T-cell (primary cell): Measurements from ENCODE around the gene PLXNB3. TPM values are rescaled to one million over a fixed set of nuclear protein-coding genes. Genes with fewer than 3 reads are reported as not detected.
A peak's percentile ranks its signal among the peaks of the same experiment; 100 is the strongest.

ENCODE experiments used
- ATAC-seq, 4 experiments: fragments of 200-7000 bp in 3 of 4; fragments of 150-1000 bp in 1 of 4; cut with Tn5 transposase; replicated peaks in 1 of 4; 1 replicate in 3 of 4; 2 replicates in 1 of 4; pipeline ENCODE4 v1.10.0; 2021; ENCODE audit warnings: moderate library complexity in 3 of 4, mild to moderate bottlenecking in 2 of 4, moderate number of reproducible peaks in 1 of 4
- CTCF ChIA-PET, 2 donors: fragments of 300-600 bp; sonication (Branson Sonifier 250); formaldehyde crosslinking; loops; one replicate each; lab custom pipeline; 2022; ENCODE audit warnings: antibody characterized with exemption in 2 of 2; lab: Charles Lee
- POLR2A ChIA-PET, 2 donors: fragments of 300-600 bp; sonication (Branson Sonifier 250); formaldehyde crosslinking; loops; one replicate each; lab custom pipeline; 2022; ENCODE audit warnings: antibody characterized with exemption in 2 of 2; lab: Charles Lee
- DNase-seq, 35 experiments: peaks; one replicate each; pipeline versions ENCODE4 v3.0.0 to v3.0.0-alpha.2; 2013 to 2023
- H3K27ac ChIP-seq: one replicate; pipeline ENCODE4 v1.5.1; 2013; ENCODE audit warnings: low read length
- H3K27me3 ChIP-seq, 2 experiments: replicated peaks in 1 of 2; 1 replicate in 1 of 2; 2 replicates in 1 of 2; pipeline versions ENCODE4 v1.6.1 to v1.7.0; 2013; ENCODE audit warnings: low read length in 1 of 2, mixed read lengths in 1 of 2; ENCODE audit not compliant: control insufficient read depth in 2 of 2, insufficient read depth in 2 of 2; ENCODE audit errors: extremely low read depth in 1 of 2
- H3K36me3 ChIP-seq, 2 donors: 1 replicate in 1 of 2; 2 replicates in 1 of 2; pipeline versions ENCODE4 v1.6.1 to v1.7.0; 2013; ENCODE audit warnings: low read length in 1 of 2; ENCODE audit not compliant: control insufficient read depth in 2 of 2, insufficient read depth in 1 of 2; ENCODE audit errors: extremely low read depth in 1 of 2
- H3K4me1 ChIP-seq, 2 experiments: 1 replicate in 1 of 2; 2 replicates in 1 of 2; pipeline versions ENCODE4 v1.6.1 to v1.7.0; 2013; ENCODE audit warnings: low read length in 2 of 2, mixed read lengths in 1 of 2; ENCODE audit not compliant: insufficient read depth in 2 of 2, control insufficient read depth in 1 of 2; ENCODE audit errors: extremely low read depth in 1 of 2
- H3K4me3 ChIP-seq, 2 donors: 1 replicate in 1 of 2; 2 replicates in 1 of 2; pipeline versions ENCODE4 v1.5.1 to v1.7.0; 2013; ENCODE audit warnings: mild to moderate bottlenecking in 2 of 2, low read length in 1 of 2, moderate library complexity in 1 of 2; ENCODE audit not compliant: control insufficient read depth in 1 of 2; ENCODE audit errors: extremely low read depth in 1 of 2
- H3K9me3 ChIP-seq: 2 replicates; pipeline ENCODE4 v1.7.0; 2013
- H3K27ac Mint-ChIP-seq, 2 donors: one replicate each; pipeline ENCODE4 v1.8.0; 2020 to 2021; ENCODE audit warnings: mild to moderate bottlenecking in 2 of 2, mixed read lengths in 2 of 2
- H3K27me3 Mint-ChIP-seq, 2 donors: one replicate each; pipeline ENCODE4 v1.8.0; 2021 to 2022; ENCODE audit warnings: mixed read lengths in 2 of 2
- H3K36me3 Mint-ChIP-seq: one replicate; pipeline ENCODE4 v1.8.0; 2021; ENCODE audit warnings: mixed read lengths
- H3K4me1 Mint-ChIP-seq, 3 donors: one replicate each; pipeline ENCODE4 v1.8.0; 2020 to 2022; ENCODE audit warnings: mixed read lengths in 3 of 3, mild to moderate bottlenecking in 1 of 3
- H3K4me3 Mint-ChIP-seq, 3 donors: one replicate each; pipeline ENCODE4 v1.8.0; 2020 to 2022; ENCODE audit warnings: mild to moderate bottlenecking in 3 of 3, mixed read lengths in 3 of 3, moderate library complexity in 3 of 3
- H3K9me3 Mint-ChIP-seq, 3 donors: one replicate each; pipeline ENCODE4 v1.8.0; 2020 to 2022; ENCODE audit warnings: mixed read lengths in 3 of 3
- WGBS: methylation state at CpG from one replicate; pipeline ENCODE4 v1.1.5; 2013; ENCODE audit warnings: missing lambda C conversion rate; ENCODE audit not compliant: insufficient coverage; 5-methylcytosine and 5-hydroxymethylcytosine counted together
- total RNA-seq, 35 experiments: library from RNA in 6 of 35; stranded (reverse) in 6 of 35; fragments of 120-200 nt in 1 of 35; gene quantifications; one replicate each; pipeline versions ENCODE4 v1.2.1 to v1.2.4 and lab custom pipeline; 2013 to 2026

Gene PLXNB3
- total RNA-seq, 5 donors from 2014 or later (not counting 1 experiment from before 2014, with no cell fraction given) = 0.28 to 0.47 (median 0.43) TPM; not detected in 1

DNA sequence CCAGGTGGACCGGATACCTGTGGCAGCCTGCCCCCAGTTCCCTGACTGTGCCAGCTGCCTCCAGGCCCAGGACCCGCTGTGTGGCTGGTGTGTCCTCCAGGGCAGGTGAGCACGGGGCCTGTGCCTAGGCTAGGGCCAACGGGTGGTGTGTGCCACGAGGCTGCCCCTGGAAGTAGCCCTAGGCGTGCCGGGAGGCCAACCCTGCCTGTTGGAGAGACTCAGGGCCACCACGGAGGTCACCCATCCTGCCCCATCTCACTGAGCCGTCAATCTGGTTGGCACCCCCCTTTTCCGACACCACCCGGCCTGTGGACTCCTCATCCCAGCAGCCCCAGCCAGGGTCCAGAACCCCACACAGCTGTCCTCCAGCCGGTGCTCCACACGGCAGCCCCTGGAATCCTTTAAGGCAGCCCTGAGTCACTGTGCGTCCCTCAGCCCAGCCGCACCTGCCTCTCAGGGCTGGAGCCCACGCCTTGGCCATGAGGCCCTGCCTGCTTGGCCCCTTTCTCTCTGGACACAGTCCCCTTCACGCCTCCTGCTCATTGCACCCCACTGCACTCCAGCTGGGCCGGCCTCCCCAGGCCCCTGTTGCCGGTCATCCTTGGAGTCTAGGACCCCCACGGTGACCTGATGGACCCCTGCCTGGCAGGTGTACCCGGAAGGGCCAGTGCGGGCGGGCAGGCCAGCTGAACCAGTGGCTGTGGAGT is 5.3 kb downstream of the PLXNB3 start:
- DNase-seq (peak in 1 of 35 experiments; percentile 2), ATAC-seq (no peak)
- POLR2A ChIA-PET = no interaction called here
- Histone ChIP-seq H3K4me1 (peaks cover 0 to 12% of the 10 kb centered on the region in 2 experiments), H3K27ac (no peak overlapping the region), H3K9me3 (no peaks in the 10 kb centered on the region), H3K36me3 (no peaks in the 10 kb centered on the region), H3K4me3 (no peak overlapping the region), H3K27me3 (no peaks in the 10 kb centered on the region)
- no peaks in the 10 kb centered on the region for H3K27me3 Mint-ChIP-seq
- H3K9me3 Mint-ChIP-seq = no peaks in the 10 kb centered on the region
- no peak overlapping the region for H3K27ac Mint-ChIP-seq
- WGBS = 93% methylated on average over 8 of the region's 23 CpGs
- no peak overlapping the region for H3K4me3 Mint-ChIP-seq
- no peaks in the 10 kb centered on the region for H3K36me3 Mint-ChIP-seq
- peaks cover 4 to 8% (median 7%) of the 10 kb centered on the region in 3 donors for H3K4me1 Mint-ChIP-seq
- CTCF ChIA-PET = no interaction called here

DNA sequence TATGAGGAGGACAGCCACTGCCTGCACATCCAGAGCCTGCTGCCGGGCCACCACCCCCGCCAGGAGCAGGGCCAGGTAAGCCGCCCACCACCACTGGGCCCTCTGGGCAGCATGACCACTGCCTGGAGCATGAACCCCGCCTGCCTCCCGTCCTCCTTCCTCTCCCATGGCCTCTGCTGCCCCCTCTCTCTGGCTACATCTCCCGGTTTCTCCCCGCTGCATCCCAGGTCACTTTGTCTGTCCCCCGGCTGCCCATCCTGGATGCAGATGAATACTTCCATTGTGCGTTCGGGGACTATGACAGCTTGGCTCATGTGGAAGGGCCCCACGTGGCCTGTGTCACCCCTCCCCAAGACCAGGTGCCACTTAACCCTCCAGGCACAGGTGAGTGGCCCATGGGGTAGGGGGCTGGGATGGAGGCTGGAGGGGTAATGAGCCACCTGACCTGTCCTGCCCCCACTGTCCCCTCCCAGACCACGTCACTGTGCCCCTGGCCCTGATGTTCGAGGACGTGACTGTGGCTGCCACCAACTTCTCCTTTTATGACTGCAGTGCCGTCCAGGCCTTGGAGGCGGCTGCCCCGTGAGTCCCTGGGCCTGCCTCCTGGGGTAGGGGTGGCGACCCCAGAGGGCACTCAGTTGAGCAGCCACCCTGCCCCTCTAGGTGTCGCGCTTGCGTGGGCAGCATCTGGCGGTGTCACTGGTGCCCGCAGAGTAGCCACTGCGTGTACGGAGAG is 6.0 kb downstream of the PLXNB3 start:
- H3K9me3 ChIP-seq = no peaks in the 10 kb centered on the region
- ChIA-PET POLR2A (no interaction called here), CTCF (no interaction called here)
- Mint-ChIP-seq H3K4me1 (peaks cover 4 to 8% (median 7%) of the 10 kb centered on the region in 3 donors), H3K27ac (no peak overlapping the region), H3K4me3 (no peak overlapping the region), H3K27me3 (no peaks in the 10 kb centered on the region), H3K9me3 (no peaks in the 10 kb centered on the region), H3K36me3 (no peaks in the 10 kb centered on the region)
- peak in 1 of 35 experiments; percentile 1 for DNase-seq
- ATAC-seq = no peak
- H3K27ac ChIP-seq = no peak overlapping the region
- no peak overlapping the region for H3K4me3 ChIP-seq
- WGBS = 90% methylated on average over 7 of the region's 25 CpGs
- H3K4me1 ChIP-seq = peaks cover 0 to 12% of the 10 kb centered on the region in 2 experiments
- H3K36me3 ChIP-seq = no peaks in the 10 kb centered on the region
- no peaks in the 10 kb centered on the region for H3K27me3 ChIP-seq

DNA sequence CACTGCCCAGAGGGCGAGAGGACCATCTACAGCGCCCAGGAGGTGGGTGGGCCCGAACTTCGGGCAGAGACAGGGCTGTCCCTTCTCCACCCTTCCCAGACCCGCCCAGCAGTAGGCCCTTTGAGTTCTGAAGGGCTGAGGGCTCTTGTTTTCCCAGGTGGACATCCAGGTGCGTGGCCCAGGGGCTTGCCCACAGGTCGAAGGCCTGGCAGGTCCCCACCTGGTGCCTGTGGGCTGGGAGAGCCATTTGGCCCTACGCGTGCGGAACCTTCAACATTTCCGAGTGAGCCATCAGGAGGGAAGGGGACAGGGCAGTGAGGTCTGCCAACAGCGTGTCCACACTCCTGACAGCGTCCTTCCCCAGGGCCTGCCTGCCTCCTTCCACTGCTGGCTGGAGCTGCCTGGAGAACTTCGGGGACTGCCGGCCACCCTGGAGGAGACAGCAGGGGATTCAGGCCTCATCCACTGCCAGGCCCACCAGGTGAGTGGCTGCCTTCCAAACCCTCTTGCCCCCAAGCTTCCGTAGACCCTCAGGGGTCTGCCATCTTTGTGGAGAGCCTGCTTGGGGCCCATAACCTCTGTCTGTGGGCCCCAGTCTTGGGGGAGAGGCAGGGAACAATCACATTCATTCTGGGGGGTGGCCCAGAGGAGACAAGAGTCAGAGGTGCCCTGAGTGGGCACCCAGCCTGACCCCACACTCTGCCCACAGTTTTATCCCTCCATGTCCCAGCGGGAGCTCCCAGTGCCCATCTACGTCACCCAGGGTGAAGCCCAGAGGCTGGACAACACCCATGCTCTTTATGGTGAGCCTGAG is 6.8 kb downstream of the PLXNB3 start:
- no peaks in the 10 kb centered on the region for H3K36me3 Mint-ChIP-seq
- H3K4me1 Mint-ChIP-seq = peaks cover 4 to 8% (median 7%) of the 10 kb centered on the region in 3 donors
- no peaks in the 10 kb centered on the region for H3K9me3 Mint-ChIP-seq
- Histone ChIP-seq H3K4me1 (peaks cover 0 to 12% of the 10 kb centered on the region in 2 experiments), H3K27ac (no peak overlapping the region), H3K36me3 (no peaks in the 10 kb centered on the region), H3K9me3 (no peaks in the 10 kb centered on the region), H3K27me3 (no peaks in the 10 kb centered on the region), H3K4me3 (no peak overlapping the region)
- no peak overlapping the region for H3K4me3 Mint-ChIP-seq
- 92% methylated on average over 5 of the region's 18 CpGs for WGBS
- DNase-seq = no peak
- H3K27ac Mint-ChIP-seq = no peak overlapping the region
- CTCF ChIA-PET = no interaction called here
- POLR2A ChIA-PET = no interaction called here
- H3K27me3 Mint-ChIP-seq = no peaks in the 10 kb centered on the region
- ATAC-seq = no peak

DNA sequence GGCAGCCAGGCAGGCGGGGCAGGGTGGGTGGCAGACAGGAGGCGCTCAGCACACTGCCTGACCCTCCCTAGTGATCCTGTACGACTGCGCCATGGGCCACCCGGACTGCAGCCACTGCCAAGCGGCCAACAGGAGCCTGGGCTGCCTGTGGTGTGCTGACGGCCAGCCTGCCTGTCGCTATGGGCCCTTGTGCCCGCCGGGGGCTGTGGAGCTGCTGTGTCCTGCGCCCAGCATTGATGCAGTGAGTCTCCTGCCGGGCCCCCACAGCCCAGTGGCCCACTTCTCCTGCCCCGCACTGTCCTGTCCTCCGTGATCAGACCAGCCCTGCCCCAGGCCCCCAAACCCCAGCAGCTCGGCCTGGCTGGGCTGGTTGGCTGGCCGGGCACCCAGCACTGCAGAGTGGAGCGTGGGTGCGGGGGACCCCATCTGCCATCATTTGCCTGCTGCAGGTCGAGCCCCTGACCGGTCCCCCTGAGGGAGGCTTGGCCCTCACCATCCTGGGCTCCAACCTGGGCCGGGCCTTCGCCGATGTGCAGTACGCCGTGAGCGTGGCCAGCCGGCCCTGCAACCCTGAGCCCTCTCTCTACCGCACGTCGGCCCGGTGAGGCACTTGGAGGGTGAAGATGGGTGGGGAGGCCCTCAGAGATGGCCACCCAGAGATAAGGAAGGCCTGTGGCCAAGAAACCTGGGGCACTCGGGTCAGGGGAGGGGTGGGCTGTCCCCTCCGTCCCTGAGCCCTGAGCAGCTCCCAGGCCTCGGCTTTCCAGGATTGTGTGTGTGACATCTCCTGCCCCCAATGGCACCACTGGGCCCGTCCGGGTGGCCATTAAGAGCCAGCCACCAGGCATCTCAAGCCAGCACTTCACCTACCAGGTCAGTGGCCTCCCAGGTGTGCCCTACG is 7.6 kb downstream of the PLXNB3 start:
- Histone ChIP-seq H3K4me3 (no peak overlapping the region), H3K27ac (no peak overlapping the region), H3K9me3 (no peaks in the 10 kb centered on the region), H3K4me1 (peaks cover 0 to 9% of the 10 kb centered on the region in 2 experiments), H3K36me3 (no peaks in the 10 kb centered on the region), H3K27me3 (no peaks in the 10 kb centered on the region)
- Mint-ChIP-seq H3K27me3 (no peaks in the 10 kb centered on the region), H3K36me3 (no peaks in the 10 kb centered on the region), H3K4me3 (no peak overlapping the region), H3K27ac (no peak overlapping the region), H3K9me3 (no peaks in the 10 kb centered on the region), H3K4me1 (peaks cover 1 to 4% (median 2%) of the 10 kb centered on the region in 3 donors)
- DNase-seq (peak in 1 of 35 experiments; percentile 1), ATAC-seq (no peak)
- ChIA-PET CTCF (interaction anchor here in 1 of 2 donors (0.7 kb wide), 1 partner anchor 139 kb away, joined by 7 read pairs; no protein-coding TSS in a partner anchor), POLR2A (no interaction called here)
- WGBS = 92% methylated on average over 11 of the region's 37 CpGs

DNA sequence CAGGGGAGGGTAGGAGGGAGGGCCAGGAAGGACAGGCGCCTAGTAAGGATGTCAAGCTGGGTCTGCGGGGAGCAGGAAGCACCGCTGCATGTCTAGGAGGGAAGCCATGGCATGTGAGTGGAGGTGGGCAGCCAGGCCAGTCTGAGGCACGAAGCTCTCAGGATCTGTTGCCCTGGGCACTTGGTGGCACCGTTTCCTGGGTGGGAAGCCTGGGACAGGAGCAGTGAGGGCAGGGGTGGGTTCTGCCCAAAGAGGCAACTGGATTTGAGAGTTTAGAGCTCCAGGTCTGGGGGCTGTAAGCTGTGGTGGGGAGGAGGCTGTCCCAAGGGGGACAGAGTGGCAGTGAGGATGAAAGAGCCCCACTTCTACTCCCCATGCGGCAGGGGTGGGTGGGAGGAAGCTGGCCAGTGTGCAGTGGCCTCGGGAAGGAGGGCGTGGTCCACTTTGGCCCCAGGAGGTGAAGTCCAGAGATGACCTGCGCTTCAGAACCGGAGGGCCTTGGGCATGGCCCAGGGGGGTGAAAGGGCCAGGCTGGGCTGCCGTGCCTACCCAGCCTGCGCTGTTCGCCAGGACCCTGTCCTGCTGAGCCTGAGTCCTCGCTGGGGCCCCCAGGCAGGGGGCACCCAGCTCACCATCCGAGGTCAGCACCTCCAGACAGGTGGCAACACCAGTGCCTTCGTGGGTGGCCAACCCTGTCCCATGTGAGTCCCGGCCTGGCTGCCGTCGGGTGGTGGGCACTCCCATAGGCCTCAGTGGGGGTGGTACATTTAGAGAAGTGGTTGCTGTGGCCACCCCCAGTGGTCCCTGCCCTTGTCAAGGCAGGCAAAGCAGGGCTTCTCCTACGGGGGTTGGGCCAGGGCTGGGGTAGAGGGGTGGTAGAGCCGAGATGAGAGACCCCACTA is 8.5 kb downstream of the PLXNB3 start:
- peaks cover 0 to 2% (median 1%) of the 10 kb centered on the region in 3 donors for H3K4me1 Mint-ChIP-seq
- Histone ChIP-seq H3K27me3 (peaks cover 0 to 4% of the 10 kb centered on the region in 2 experiments), H3K4me1 (peaks cover 0 to 9% of the 10 kb centered on the region in 2 experiments), H3K4me3 (no peak overlapping the region), H3K9me3 (no peaks in the 10 kb centered on the region), H3K27ac (no peak overlapping the region), H3K36me3 (no peaks in the 10 kb centered on the region)
- H3K27me3 Mint-ChIP-seq = no peaks in the 10 kb centered on the region
- peak in 1 of 35 experiments; percentile 1 for DNase-seq
- ChIA-PET CTCF (interaction anchor here in 1 of 2 donors (0.7 kb wide), 2 partner anchors 10 to 138 kb away, joined by 3 to 7 read pairs; no protein-coding TSS in a partner anchor), POLR2A (no interaction called here)
- no peaks in the 10 kb centered on the region for H3K36me3 Mint-ChIP-seq
- H3K4me3 Mint-ChIP-seq = no peak overlapping the region
- no peak for ATAC-seq
- H3K27ac Mint-ChIP-seq = no peak overlapping the region
- no peaks in the 10 kb centered on the region for H3K9me3 Mint-ChIP-seq
- 70% methylated on average over 6 of the region's 21 CpGs for WGBS
